Uterus (tissue), 4 donors: Measurements from ENCODE around the gene MAD1L1. TPM values are rescaled to one million over a fixed set of nuclear protein-coding genes. Genes with fewer than 3 reads are reported as not detected.

ENCODE experiments used
- DNase-seq, 2 donors: peaks; one replicate each; pipeline ENCODE4 v3.0.0-alpha.2; 2019 to 2020
- H3K27ac ChIP-seq, 2 donors: fragments of 200-600 bp; sonication (generic); 1 replicate in 1 of 2; 2 replicates in 1 of 2; pipeline ENCODE4 v1.5.1; 2016 to 2018
- H3K27me3 ChIP-seq, 2 donors: fragments of 200-600 bp; sonication (generic); one replicate each; pipeline ENCODE4 v1.5.1; 2018 to 2019; ENCODE audit warnings: control low read depth in 1 of 2
- H3K36me3 ChIP-seq, 2 donors: fragments of 200-600 bp; sonication (generic); one replicate each; pipeline ENCODE4 v1.5.1; 2019; ENCODE audit warnings: control low read depth in 1 of 2
- H3K4me1 ChIP-seq, 2 donors: fragments of 200-600 bp; sonication (generic); one replicate each; pipeline ENCODE4 v1.5.1; 2018 to 2019; ENCODE audit warnings: control low read depth in 1 of 2
- H3K4me3 ChIP-seq, 2 donors: fragments of 200-600 bp; sonication (generic); 1 replicate in 1 of 2; 2 replicates in 1 of 2; pipeline ENCODE4 v1.5.1; 2018 to 2019; ENCODE audit warnings: mild to moderate bottlenecking in 1 of 2
- H3K9me3 ChIP-seq, 2 donors: fragments of 200-600 bp; sonication (generic); one replicate each; pipeline ENCODE4 v1.5.1; 2019; ENCODE audit warnings: control low read depth in 1 of 2
- POLR2A ChIP-seq, 2 donors: fragments of 450-650 bp; IDR thresholded peaks; one replicate each; pipeline ENCODE4 v1.6.1; 2016; ENCODE audit warnings: antibody characterized with exemption in 2 of 2, mild to moderate bottlenecking in 1 of 2, moderate library complexity in 1 of 2
- intact Hi-C: fragments of 100-400 bp; cut with DNase I; formaldehyde crosslinking; loops from one replicate; pipeline ENCODE4 v1.15.1; 2023; ENCODE audit warnings: low total_unique reads
- total RNA-seq, 4 donors: library from RNA; depleted of rRNA in 3 of 4; stranded (reverse); fragments of >200 nt in 3 of 4; gene quantifications; one replicate each; pipeline versions ENCODE4 v1.1.0 to v1.2.4, GENCODE V29; 2014 to 2023
- TF ChIP-seq, protein P1 (sequence below), 4 experiments: fragments of 200-600 bp in 2 of 4; fragments of 450-650 bp in 2 of 4; sonication (generic) in 2 of 4; IDR thresholded peaks; one replicate each; pipeline ENCODE4 v1.5.1; 2016 to 2019; ENCODE audit warnings: antibody characterized with exemption in 4 of 4, mild to moderate bottlenecking in 2 of 4, moderate library complexity in 1 of 4
- donor health status: DM: yes; HTN: yes; CAD: no.

The MAD1L1 gene
- total RNA-seq, 4 donors from 2014 or later: 13.3 to 37.4 (median 33.1) TPM

DNA sequence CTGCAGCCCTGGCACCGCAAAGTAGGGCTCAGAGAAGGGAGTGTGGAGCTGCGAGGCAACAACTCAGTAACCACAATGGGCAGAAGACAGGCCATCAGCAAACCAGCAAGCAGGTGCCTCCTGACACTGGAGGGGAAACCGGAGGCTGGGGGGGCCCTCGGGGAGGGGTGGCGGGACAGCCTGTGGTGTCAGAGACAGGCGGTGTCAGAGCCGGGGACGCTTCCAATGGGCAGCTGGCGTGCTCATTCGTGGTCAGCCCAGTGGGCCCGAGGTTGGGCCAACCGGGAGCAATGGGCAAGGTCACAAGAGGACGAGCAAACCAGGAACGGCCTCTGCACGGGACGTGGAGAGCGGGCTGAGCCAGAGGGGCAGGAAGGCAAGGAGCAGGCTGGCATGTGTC is 158.1 kb downstream of the MAD1L1 start:
- TF ChIP-seq POLR2A (IDR thresholded peaks at IDR 0.05): no peak
- TF ChIP-seq, protein P1, sequence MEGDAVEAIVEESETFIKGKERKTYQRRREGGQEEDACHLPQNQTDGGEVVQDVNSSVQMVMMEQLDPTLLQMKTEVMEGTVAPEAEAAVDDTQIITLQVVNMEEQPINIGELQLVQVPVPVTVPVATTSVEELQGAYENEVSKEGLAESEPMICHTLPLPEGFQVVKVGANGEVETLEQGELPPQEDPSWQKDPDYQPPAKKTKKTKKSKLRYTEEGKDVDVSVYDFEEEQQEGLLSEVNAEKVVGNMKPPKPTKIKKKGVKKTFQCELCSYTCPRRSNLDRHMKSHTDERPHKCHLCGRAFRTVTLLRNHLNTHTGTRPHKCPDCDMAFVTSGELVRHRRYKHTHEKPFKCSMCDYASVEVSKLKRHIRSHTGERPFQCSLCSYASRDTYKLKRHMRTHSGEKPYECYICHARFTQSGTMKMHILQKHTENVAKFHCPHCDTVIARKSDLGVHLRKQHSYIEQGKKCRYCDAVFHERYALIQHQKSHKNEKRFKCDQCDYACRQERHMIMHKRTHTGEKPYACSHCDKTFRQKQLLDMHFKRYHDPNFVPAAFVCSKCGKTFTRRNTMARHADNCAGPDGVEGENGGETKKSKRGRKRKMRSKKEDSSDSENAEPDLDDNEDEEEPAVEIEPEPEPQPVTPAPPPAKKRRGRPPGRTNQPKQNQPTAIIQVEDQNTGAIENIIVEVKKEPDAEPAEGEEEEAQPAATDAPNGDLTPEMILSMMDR (IDR thresholded peaks at IDR 0.05): no peak
- intact Hi-C loops: no loop called here
- no peak overlapping the region for H3K4me3 ChIP-seq
- no peaks in the 10 kb centered on the region for H3K36me3 ChIP-seq
- H3K27me3 ChIP-seq: no peaks in the 10 kb centered on the region
- no peaks in the 10 kb centered on the region for H3K9me3 ChIP-seq
- no peak overlapping the region for H3K27ac ChIP-seq
- DNase-seq: no peak
- H3K4me1 ChIP-seq: no peaks in the 10 kb centered on the region

DNA sequence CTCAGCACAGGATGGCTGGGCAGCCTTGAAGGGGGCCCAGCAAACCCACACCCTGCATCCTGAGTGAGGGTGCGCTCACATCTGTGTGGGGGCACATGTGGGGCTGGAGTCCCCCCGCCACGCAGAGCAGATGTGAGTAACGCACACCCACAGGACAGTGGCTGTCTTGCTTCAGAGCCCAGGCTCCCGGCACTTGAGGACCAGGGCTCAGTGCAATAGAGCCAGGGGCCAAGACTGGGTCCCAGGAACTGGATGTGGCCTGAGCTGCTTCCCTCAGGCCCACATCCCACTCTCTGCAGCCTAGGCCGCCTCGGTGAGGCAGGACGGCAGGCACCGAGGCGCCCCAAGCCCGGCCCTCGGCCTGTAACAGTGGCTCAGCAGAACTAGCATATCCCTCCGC is 159.9 kb downstream of the MAD1L1 start:
- H3K9me3 ChIP-seq: no peaks in the 10 kb centered on the region
- no peak for TF ChIP-seq POLR2A (IDR thresholded peaks at IDR 0.05)
- TF ChIP-seq, protein P1 (IDR thresholded peaks at IDR 0.05): no peak
- H3K4me1 ChIP-seq: no peaks in the 10 kb centered on the region
- no peaks in the 10 kb centered on the region for H3K27me3 ChIP-seq
- intact Hi-C loops: no loop called here
- no peak for DNase-seq
- H3K4me3 ChIP-seq: no peak overlapping the region
- no peaks in the 10 kb centered on the region for H3K36me3 ChIP-seq
- H3K27ac ChIP-seq: no peak overlapping the region

- H3K36me3 ChIP-seq: no peaks in the 10 kb centered on the region
- no peak overlapping the region for H3K27ac ChIP-seq
- H3K9me3 ChIP-seq: no peaks in the 10 kb centered on the region
- H3K27me3 ChIP-seq: no peaks in the 10 kb centered on the region
- H3K4me3 ChIP-seq: no peak overlapping the region
- intact Hi-C loops: no loop called here
- TF ChIP-seq, protein P1 (IDR thresholded peaks at IDR 0.05): no peak
- TF ChIP-seq POLR2A (IDR thresholded peaks at IDR 0.05): no peak
- no peaks in the 10 kb centered on the region for H3K4me1 ChIP-seq
- DNase-seq: no peak
These were observed 160.7 kb downstream of the MAD1L1 start for GRCh38 chr7:2072042-2072441.

GRCh38 chr7:2071133-2071832 is 161.5 kb downstream of the MAD1L1 start:
- Histone ChIP-seq H3K27me3 (no peaks in the 10 kb centered on the region), H3K36me3 (no peaks in the 10 kb centered on the region), H3K27ac (no peak overlapping the region), H3K9me3 (no peaks in the 10 kb centered on the region), H3K4me3 (no peak overlapping the region), H3K4me1 (no peaks in the 10 kb centered on the region)
- TF ChIP-seq POLR2A (IDR thresholded peaks at IDR 0.05): no peak
- TF ChIP-seq, protein P1 (IDR thresholded peaks at IDR 0.05): no peak
- intact Hi-C loops: no loop called here
- DNase-seq: no peak

DNA sequence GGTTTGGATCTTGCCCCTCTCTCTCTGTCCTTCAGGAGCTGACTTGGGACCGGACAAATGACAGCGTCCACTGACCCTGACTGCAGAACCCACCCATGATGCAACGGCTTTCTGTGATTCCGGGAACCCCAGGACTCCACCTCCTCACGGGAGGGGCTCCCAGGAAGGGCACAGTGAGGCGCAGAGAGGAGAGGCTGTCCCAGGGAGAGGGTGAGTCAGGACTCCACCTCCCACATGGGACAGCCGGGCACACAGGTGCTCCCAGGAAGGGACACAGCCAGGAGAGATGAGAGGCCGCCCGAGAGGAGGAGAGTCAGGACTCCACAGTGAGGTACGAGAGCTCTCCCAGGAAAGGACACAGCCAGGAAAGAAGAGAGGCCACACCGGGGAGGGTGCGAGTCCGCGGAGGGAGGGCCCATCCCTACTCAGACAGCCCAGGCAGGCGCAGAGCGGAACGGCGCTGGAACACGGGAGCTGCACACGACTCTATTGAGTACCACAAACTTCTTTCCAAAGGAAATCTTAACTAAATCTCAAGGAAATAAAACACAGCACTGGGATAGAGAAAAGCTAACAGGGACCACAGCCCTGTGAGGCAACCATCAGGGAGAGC is 162.5 kb downstream of the MAD1L1 start:
- Histone ChIP-seq H3K27me3 (no peaks in the 10 kb centered on the region), H3K27ac (no peak overlapping the region), H3K36me3 (no peaks in the 10 kb centered on the region), H3K4me3 (no peak overlapping the region), H3K9me3 (no peaks in the 10 kb centered on the region), H3K4me1 (no peaks in the 10 kb centered on the region)
- no peak for DNase-seq
- intact Hi-C loops: no loop called here
- TF ChIP-seq POLR2A (IDR thresholded peaks at IDR 0.05): no peak
- TF ChIP-seq, protein P1 (IDR thresholded peaks at IDR 0.05): no peak
